HCT116 (cell line): ENCODE data around the gene MRPS5. TPM values are rescaled to one million over a fixed set of nuclear protein-coding genes. Genes with fewer than 3 reads are reported as not detected.

Experiments used
- ATAC-seq: fragments of 200-7000 bp; cut with Tn5 transposase; 2 replicates; pipeline ENCODE4 v1.9.1; 2020; ENCODE audit warnings: mild to moderate bottlenecking, moderate library complexity
- BruUV-seq: library from RNA; stranded (reverse); fragments of 400-500 nt; replicated peaks from 2 replicates; lab custom pipeline; 2021; lab: Mats Ljungman, UMichigan
- CTCF ChIA-PET: fragments of 300-600 bp; sonication (Branson Sonifier 250); formaldehyde crosslinking; loops from one replicate; lab custom pipeline; 2021; ENCODE audit warnings: antibody characterized with exemption; lab: Charles Lee
- POLR2A ChIA-PET: fragments of 300-600, 350-600 bp; sonication (Branson Sonifier 250); formaldehyde crosslinking; loops from one replicate; lab custom pipeline; 2021; ENCODE audit warnings: antibody characterized with exemption; lab: Charles Lee
- RAD21 ChIA-PET, 2 experiments: fragments of 300-600 bp; sonication (Branson Sonifier 250); formaldehyde crosslinking; loops; one replicate each; lab custom pipeline; 2023; ENCODE audit warnings: low total read pairs in 2 of 2; ENCODE audit not compliant: uncharacterized antibody in 2 of 2, unreplicated experiment in 2 of 2, low non-redundant PET in 1 of 2; lab: Charles Lee
- DNase-seq: peaks from one replicate; pipeline ENCODE4 v3.0.0-alpha.2; 2010; ENCODE audit warnings: low read depth, low spot score
- H2AFZ ChIP-seq: fragments of 200-600 bp; shearing (Covaris generic), sonication (generic); 2 replicates; pipeline ENCODE4 v1.6.1; 2017; ENCODE audit warnings: low read depth, mixed run types, mixed read lengths, antibody characterized with exemption, low read length; ENCODE audit not compliant: poor library complexity, severe bottlenecking
- H3K27ac ChIP-seq: 2 replicates; pipeline ENCODE4 v1.5.1; 2012; ENCODE audit warnings: low read depth, low read length
- H3K27me3 ChIP-seq: fragments of 200-600 bp; sonication (generic); 2 replicates; pipeline ENCODE4 v1.6.1; 2016; ENCODE audit warnings: mixed run types, low read length, mixed read lengths; ENCODE audit not compliant: insufficient read depth
- H3K36me3 ChIP-seq, 2 experiments: fragments of 200-500 bp in 1 of 2; fragments of 200-600 bp in 1 of 2; sonication (Bioruptor generic) in 1 of 2; sonication (generic) in 1 of 2; 2 replicates each; pipeline versions ENCODE4 v1.5.1 to v1.6.1; 2014 to 2016; ENCODE audit warnings: low read length in 2 of 2, inconsistent platforms in 1 of 2, mixed read lengths in 1 of 2, mixed run types in 1 of 2; ENCODE audit not compliant: insufficient read depth in 2 of 2, control insufficient read depth in 1 of 2
- H3K4me1 ChIP-seq, 2 experiments: fragments of 200-600 bp in 1 of 2; sonication (generic) in 1 of 2; 2 replicates each; pipeline versions ENCODE4 v1.5.1 to v1.6.1; 2012 to 2017; ENCODE audit warnings: low read length in 2 of 2, inconsistent platforms in 1 of 2, mild to moderate bottlenecking in 1 of 2, mixed read lengths in 1 of 2, mixed run types in 1 of 2, moderate library complexity in 1 of 2; ENCODE audit not compliant: insufficient read depth in 2 of 2, control insufficient read depth in 1 of 2
- H3K4me2 ChIP-seq: fragments of 200-600 bp; sonication (generic); 2 replicates; pipeline ENCODE4 v1.6.1; 2017; ENCODE audit warnings: mixed run types, low read length, mixed read lengths
- H3K4me3 ChIP-seq, 2 experiments: fragments of 200-600 bp in 1 of 2; sonication (generic) in 1 of 2; replicated peaks in 1 of 2; 2 replicates each; pipeline ENCODE4 v1.5.1; 2011 to 2016; ENCODE audit warnings: low read length in 2 of 2, control low read depth in 1 of 2, low read depth in 1 of 2, mild to moderate bottlenecking in 1 of 2, mixed read lengths in 1 of 2, mixed run types in 1 of 2
- H3K79me2 ChIP-seq: fragments of 200-600 bp; sonication (generic); 2 replicates; pipeline ENCODE4 v1.6.1; 2017; ENCODE audit warnings: mild to moderate bottlenecking, mixed run types, low read length, moderate library complexity, mixed read lengths; ENCODE audit not compliant: insufficient read depth
- H3K9ac ChIP-seq: fragments of 200-600 bp; sonication (generic); 2 replicates; pipeline ENCODE4 v1.6.1; 2016; ENCODE audit warnings: low read length, mixed read lengths
- H3K9me2 ChIP-seq: fragments of 200-600 bp; sonication (generic), shearing (Covaris generic); 2 replicates; pipeline ENCODE4 v1.6.1; 2017; ENCODE audit warnings: mixed run types, mild to moderate bottlenecking, moderate library complexity; ENCODE audit not compliant: insufficient read depth
- H3K9me3 ChIP-seq, 2 experiments: fragments of 200-500 bp in 1 of 2; fragments of 200-600 bp in 1 of 2; sonication (Bioruptor generic) in 1 of 2; sonication (generic) in 1 of 2; 2 replicates each; pipeline ENCODE4 v1.6.1; 2014 to 2017; ENCODE audit warnings: low read length in 2 of 2, mixed read lengths in 2 of 2, inconsistent platforms in 1 of 2, low read depth in 1 of 2, mild to moderate bottlenecking in 1 of 2, mixed run types in 1 of 2, moderate library complexity in 1 of 2; ENCODE audit not compliant: control insufficient read depth in 1 of 2, insufficient read depth in 1 of 2
- H4K20me1 ChIP-seq: fragments of 200-600 bp; sonication (generic), shearing (Covaris generic); 2 replicates; pipeline ENCODE4 v1.6.1; 2017; ENCODE audit warnings: mixed run types, mild to moderate bottlenecking, moderate library complexity; ENCODE audit not compliant: insufficient read depth
- CBX3 ChIP-seq: IDR thresholded peaks from 2 replicates; pipeline ENCODE4 v1.6.1; 2012; ENCODE audit warnings: low read depth
- EGR1 ChIP-seq: IDR thresholded peaks from 2 replicates; pipeline ENCODE4 v1.6.1; 2012; ENCODE audit warnings: low read depth
- ELF1 ChIP-seq: IDR thresholded peaks from 2 replicates; pipeline ENCODE4 v1.6.1; 2012; ENCODE audit warnings: low read depth, borderline replicate concordance
- JUND ChIP-seq: IDR thresholded peaks from 2 replicates; pipeline ENCODE4 v1.6.1; 2012
- POLR2AphosphoS5 ChIP-seq: IDR thresholded peaks from 2 replicates; pipeline ENCODE4 v1.6.1; 2011; ENCODE audit warnings: mild to moderate bottlenecking, low read depth, low read length, moderate library complexity
- RAD21 ChIP-seq: IDR thresholded peaks from 2 replicates; pipeline ENCODE4 v1.6.1; 2012; ENCODE audit warnings: low read depth, mild to moderate bottlenecking
- SP1 ChIP-seq: IDR thresholded peaks from 2 replicates; pipeline ENCODE4 v1.6.1; 2012; ENCODE audit warnings: low read depth
- SRF ChIP-seq: IDR thresholded peaks from 2 replicates; pipeline ENCODE4 v1.6.1; 2012; ENCODE audit warnings: low read depth
- YY1 ChIP-seq: IDR thresholded peaks from 2 replicates; pipeline ENCODE4 v1.6.1; 2011; ENCODE audit warnings: low read length, low read depth, moderate library complexity, mild to moderate bottlenecking; ENCODE audit not compliant: insufficient replicate concordance; ENCODE audit errors: extremely low read depth
- intact Hi-C: fragments of 100-400 bp; cut with micrococcal nuclease; formaldehyde crosslinking; loops from 2 replicates; pipeline ENCODE4 v1.10.0; 2022
- total RNA-seq: library from RNA; stranded (reverse); gene quantifications from one replicate; pipeline ENCODE4 v1.2.1, GENCODE V29; 2021; ENCODE audit not compliant: unreplicated experiment
- TF ChIP-seq, protein P1 (sequence below): IDR thresholded peaks from 2 replicates; pipeline ENCODE4 v1.6.1; 2012; ENCODE audit warnings: low read depth
- TF ChIP-seq, protein P2 (sequence below): IDR thresholded peaks from 2 replicates; pipeline ENCODE4 v1.6.1; 2012

MRPS5 gene
- total RNA-seq, 1 experiment from 2014 or later: 70.6 TPM

- TF ChIP-seq, protein P1, sequence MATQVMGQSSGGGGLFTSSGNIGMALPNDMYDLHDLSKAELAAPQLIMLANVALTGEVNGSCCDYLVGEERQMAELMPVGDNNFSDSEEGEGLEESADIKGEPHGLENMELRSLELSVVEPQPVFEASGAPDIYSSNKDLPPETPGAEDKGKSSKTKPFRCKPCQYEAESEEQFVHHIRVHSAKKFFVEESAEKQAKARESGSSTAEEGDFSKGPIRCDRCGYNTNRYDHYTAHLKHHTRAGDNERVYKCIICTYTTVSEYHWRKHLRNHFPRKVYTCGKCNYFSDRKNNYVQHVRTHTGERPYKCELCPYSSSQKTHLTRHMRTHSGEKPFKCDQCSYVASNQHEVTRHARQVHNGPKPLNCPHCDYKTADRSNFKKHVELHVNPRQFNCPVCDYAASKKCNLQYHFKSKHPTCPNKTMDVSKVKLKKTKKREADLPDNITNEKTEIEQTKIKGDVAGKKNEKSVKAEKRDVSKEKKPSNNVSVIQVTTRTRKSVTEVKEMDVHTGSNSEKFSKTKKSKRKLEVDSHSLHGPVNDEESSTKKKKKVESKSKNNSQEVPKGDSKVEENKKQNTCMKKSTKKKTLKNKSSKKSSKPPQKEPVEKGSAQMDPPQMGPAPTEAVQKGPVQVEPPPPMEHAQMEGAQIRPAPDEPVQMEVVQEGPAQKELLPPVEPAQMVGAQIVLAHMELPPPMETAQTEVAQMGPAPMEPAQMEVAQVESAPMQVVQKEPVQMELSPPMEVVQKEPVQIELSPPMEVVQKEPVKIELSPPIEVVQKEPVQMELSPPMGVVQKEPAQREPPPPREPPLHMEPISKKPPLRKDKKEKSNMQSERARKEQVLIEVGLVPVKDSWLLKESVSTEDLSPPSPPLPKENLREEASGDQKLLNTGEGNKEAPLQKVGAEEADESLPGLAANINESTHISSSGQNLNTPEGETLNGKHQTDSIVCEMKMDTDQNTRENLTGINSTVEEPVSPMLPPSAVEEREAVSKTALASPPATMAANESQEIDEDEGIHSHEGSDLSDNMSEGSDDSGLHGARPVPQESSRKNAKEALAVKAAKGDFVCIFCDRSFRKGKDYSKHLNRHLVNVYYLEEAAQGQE: no peak
- TF ChIP-seq POLR2AphosphoS5: no peak
These were observed 81.2 kb downstream of the MRPS5 start (continued) for GRCh38 chr2:95040426-95040825.

DNA sequence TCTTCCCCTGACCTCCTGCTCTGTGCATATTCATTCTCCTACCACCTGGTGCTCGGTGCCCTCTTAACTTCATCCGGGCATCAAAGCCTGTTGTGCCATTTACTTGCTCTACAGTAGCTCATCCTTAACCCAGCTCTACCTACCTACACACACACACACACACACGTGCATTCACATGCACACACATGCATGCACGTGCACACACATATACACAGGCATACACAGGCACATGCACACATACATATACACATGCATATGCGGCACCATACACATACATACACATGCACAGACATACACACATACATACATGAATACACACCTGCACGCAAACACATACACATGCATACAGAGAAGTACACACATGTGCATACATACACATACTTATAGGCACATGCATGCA lies 81.6 kb downstream of the MRPS5 start:
- H3K9me3 ChIP-seq: no peaks in the 10 kb centered on the region
- H3K4me1 ChIP-seq: no peaks in the 10 kb centered on the region
- no peaks in the 10 kb centered on the region for H3K79me2 ChIP-seq
- RAD21 ChIA-PET: no interaction called here
- DNase-seq (no peak), ATAC-seq (no peak)
- no peak overlapping the region for H3K9ac ChIP-seq
- H4K20me1 ChIP-seq: no peaks in the 10 kb centered on the region
- H3K4me3 ChIP-seq: no peak overlapping the region
- H3K27ac ChIP-seq: no peak overlapping the region
- no peaks in the 10 kb centered on the region for H3K9me2 ChIP-seq
- no peaks in the 10 kb centered on the region for H3K36me3 ChIP-seq
- intact Hi-C loops: no loop called here
- no peak overlapping the region for H3K4me2 ChIP-seq
- TF ChIP-seq SRF: no peak
- TF ChIP-seq, protein P2, sequence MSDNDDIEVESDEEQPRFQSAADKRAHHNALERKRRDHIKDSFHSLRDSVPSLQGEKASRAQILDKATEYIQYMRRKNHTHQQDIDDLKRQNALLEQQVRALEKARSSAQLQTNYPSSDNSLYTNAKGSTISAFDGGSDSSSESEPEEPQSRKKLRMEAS: no peak
- TF ChIP-seq ELF1: no peak
- TF ChIP-seq YY1: no peak
- TF ChIP-seq RAD21: no peak
- TF ChIP-seq, protein P1: no peak
- no peak for TF ChIP-seq CBX3
- TF ChIP-seq SP1: no peak
- TF ChIP-seq EGR1: no peak
- no peak for TF ChIP-seq JUND
- TF ChIP-seq, all 23 proteins: peak for 0
- Histone ChIP-seq H3K27me3 (0 out of 2 replicates have a peak, but pooled peaks cover 4% of the 10 kb centered on the region), H2AFZ (no peak overlapping the region)
- ChIA-PET POLR2A (no interaction called here), CTCF (no interaction called here)
- no TSS peak for BruUV-seq
